Activated gamma-delta T cell (primary cell): Measurements from ENCODE around the gene MREG.

ENCODE experiments used
- DNase-seq: peaks from one replicate; lab custom pipeline; 2025; lab: John Stamatoyannopoulos, UW
- total RNA-seq, 2 donors: gene quantifications; one replicate each; lab custom pipeline; 2026; lab: John Stamatoyannopoulos, UW

The MREG gene, protein sequence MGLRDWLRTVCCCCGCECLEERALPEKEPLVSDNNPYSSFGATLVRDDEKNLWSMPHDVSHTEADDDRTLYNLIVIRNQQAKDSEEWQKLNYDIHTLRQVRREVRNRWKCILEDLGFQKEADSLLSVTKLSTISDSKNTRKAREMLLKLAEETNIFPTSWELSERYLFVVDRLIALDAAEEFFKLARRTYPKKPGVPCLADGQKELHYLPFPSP
- total RNA-seq = 16.7 to 21.0 reads per million in 2 donors

GRCh38 chr2:216013080-216013909, at the start of gene MREG:
TSS of gene MREG (minus strand) at chr2:216013551. CDS start at chr2:216013327, 224 bp downstream.
- peak; percentile 60 for DNase-seq

DNA sequence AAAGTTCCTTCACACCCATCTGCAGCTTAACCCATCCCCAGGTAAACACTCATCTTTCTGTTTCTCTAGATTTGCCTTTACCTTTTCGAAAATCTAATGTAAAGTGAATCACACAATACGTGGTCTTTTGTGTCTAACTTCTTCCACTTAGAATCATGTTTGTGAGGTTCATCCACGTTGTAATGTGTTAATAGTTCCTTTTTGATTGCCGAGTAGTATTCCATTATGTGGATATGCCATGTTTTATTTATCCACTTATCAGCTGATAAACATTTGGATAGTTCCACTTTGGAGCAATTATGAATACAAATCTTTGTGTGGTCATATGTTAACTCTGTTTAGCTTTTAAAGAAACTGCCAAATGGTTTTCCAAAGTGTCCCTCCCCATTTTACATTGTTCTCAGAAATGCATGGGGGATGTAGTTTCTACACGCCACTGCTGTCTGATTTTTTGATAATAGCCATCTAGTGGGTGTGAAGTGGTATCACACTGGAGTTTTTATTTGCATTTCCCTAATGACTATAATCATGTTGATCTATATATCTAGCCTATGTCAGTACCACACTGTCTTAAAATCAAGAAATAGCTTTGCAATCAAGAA, 46.0 kb upstream of the MREG start:
- DNase-seq = no peak

DNA sequence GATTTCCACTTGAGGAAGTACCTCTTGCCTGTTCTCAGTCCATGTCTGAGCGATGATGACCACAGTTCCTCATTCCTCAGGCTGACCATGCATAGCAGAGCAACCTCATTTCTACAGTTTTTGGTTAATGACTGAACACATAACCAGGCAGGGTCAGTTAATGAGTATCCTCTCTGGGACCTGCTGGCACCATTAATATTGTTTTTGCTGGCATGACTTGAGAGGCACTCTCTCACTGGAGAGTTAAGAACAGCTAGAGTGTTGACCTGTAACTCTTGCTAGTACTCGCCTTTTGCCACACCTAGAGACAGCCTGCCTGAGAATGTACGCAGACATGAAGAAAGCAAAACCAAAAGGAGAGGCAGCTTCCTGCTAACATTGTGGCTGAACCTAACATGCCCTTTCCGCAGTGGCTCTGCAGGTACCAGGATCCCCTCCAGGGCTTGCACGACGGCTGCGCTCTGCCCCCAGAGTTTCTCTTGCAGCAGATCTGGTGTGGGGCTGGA, 44.4 kb upstream of the MREG start:
- peak; percentile 11 for DNase-seq

GRCh38 chr2:216056739-216057138, 43.4 kb upstream of the MREG start:
- DNase-seq = no peak

- no peak for DNase-seq
These were observed 42.3 kb upstream of the MREG start for GRCh38 chr2:216055680-216056079.

- DNase-seq = no peak
These were observed 39.1 kb upstream of the MREG start for GRCh38 chr2:216052420-216052819.

DNA sequence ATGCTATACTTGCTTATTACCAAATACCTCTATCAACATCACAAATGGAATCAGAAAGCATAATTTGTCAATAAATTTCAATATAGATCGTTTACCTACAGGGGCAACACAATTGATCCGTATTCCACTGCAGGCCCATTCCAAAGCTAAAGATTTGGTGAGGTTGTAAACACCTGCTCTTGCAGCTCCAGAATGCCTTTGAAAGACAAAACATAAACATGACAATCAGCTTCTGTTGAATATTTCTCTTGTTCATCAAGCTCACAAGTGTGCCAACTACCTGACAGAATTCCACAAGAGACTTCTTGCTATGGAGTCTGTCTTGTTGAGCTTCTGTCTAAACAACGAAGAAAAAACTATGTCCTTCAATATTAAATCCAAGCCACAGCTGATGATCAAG, 38.0 kb upstream of the MREG start:
- DNase-seq = no peak

GRCh38 chr2:216049452-216049851, 36.1 kb upstream of the MREG start:
- no peak for DNase-seq

DNA sequence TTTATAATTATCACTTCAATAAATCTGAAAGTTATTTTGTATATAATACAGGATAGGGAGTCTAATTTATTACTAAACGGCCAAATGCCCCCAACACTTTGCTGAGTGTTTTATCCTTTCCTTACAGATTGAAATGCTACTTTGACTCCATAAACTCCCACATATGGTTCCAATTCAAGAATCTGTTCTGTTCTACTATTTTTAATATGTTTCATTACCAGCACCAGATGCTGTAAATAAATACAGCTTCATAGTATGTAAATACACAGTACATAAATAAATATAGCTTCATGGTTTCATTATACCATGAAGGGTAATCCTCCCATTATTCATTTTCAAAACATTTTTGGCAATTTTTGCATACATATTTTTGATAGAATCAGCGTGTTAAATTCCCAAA, 34.0 kb upstream of the MREG start:
- no peak for DNase-seq

DNA sequence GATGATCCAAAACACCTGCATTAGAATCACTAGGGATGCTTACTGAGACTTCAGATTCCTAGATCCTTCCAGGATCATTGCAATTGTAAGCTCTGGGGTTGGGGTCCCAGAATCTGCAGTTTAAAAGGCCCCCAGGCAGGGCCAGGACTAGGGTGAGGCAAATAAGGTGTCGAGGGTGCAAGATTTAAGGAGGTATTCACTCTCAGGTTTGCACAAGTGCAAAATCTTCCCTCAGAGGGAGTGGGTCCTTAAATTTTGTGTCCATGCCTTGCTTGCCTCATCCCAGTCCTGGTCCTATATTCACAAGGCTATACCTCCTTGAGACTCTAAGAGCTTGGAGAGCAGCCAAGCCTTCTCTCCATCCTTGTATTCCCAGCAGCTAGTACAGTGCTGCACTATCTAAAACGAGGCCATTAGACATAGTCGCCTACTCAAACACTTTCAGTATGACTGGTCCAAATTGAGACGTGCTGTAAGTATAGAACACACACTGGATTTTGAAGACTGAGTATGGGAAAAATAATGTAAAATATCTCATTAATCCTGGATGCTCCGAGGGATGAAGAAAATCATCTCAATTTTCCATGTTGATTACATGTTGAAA, 31.6 kb upstream of the MREG start:
- no peak for DNase-seq

- no peak for DNase-seq
These were observed 30.6 kb upstream of the MREG start for GRCh38 chr2:216043949-216044348.

GRCh38 chr2:216041438-216041837, 28.1 kb upstream of the MREG start:
- DNase-seq = no peak

- no peak for DNase-seq
These were observed 26.6 kb upstream of the MREG start for GRCh38 chr2:216039918-216040317.

DNA sequence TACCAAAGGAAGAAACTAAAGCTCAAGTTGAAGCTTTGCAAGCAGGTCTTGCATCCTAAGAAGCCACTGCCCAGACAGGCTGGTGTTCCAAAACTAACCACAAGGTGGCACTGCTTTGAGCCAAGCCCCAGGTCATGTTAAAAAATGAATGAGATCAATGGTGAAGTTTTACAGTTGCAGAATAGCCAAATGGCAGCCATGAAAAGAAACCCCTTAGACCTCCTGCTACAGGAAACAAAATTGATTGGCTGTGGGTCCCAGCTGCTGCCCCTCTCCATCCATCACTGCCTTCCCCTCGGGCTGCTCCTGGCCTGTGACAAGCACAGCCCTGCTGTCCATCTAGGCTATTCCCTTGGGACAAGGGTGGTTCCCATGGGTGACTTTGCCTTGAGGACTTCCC, 20.7 kb upstream of the MREG start:
- DNase-seq = no peak

- no peak for DNase-seq
These were observed 20.1 kb upstream of the MREG start for GRCh38 chr2:216033403-216033802.

- DNase-seq = no peak
These were observed 18.8 kb upstream of the MREG start for GRCh38 chr2:216031960-216032689.

GRCh38 chr2:216030216-216030615, 16.9 kb upstream of the MREG start:
- no peak for DNase-seq

GRCh38 chr2:216029416-216030129, 16.2 kb upstream of the MREG start:
- DNase-seq = no peak

DNA sequence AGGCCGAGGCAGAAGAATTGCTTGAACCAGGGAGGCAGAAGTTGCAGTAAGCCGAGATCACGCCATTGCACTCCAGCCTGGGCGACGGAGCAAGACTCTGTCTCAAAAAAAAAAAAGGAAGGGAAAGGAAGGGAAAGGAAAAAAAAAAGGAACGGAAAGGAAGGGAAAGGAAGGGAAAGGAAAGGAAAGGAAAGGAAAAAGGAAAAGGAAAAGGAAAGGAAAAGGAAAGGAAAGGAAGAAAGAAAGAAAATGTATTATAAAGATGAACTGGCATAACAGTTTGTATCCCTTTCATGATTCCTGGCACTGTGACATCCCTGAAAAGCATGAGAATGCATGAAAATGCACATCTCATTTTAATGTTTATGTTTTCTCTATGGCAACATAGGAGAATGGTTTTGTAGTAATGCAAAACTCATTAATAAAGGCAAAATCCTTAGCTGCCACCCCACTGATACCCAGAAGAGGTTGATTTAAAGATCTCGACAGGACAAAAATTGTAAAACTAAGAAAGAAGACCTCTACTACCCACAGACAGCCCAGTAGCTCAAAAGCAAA, 11.5 kb upstream of the MREG start:
- no peak for DNase-seq

DNA sequence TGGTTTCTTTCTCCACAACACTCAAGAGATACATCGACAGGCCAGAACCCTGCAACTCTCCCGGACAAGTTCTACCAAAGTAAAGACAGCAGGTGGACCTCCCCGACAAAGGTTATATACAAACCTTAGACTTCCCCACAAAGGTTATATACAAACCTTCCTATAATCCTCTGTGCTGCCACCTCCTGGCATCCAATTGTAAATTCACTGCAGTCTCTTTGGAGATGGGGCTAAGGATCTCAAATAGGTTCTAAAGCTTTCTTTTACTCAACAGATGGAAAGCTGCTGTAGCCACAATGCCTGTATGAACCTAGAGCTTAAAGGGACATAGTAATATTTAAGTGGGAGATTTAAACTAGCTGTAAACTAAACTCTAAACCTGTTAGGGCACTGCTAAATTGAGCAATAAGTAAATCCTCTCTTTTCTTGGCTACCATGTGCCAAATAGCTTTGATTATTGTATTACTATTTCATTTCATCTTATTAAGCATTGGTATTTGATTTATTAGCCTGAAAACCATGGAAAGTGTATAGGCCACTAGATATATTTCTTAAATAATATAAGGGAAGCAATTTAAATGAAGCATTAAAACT, 9.8 kb upstream of the MREG start:
- DNase-seq = no peak
